T-helper 1 cell (primary cell): Measurements from ENCODE around the gene PLEKHH1.

Experiments
- DNase-seq, 5 donors: peaks; one replicate each; pipeline ENCODE4 v3.0.0-alpha.2; 2012 to 2020

Gene PLEKHH1

DNA sequence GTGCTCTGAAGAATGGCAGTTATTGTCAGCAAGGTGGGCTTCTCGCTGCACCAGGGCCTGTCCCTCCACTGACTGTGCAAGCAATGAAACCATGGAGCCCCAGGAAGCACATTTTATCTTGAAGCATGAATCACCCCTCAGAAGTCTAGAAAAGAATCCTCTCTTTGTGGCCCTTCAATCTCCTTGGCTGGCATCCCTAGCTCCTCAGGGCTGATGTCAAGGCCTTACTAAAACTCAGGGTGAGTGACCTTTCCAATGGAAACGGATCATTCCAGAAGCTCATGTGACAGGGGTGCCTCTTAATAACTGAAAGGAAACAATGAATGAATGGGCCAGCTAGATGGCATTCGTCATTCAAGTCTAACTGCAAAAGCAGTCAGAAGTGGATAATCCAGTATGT, 22.3 kb upstream of the PLEKHH1 start:
- DNase-seq, result no peak

DNA sequence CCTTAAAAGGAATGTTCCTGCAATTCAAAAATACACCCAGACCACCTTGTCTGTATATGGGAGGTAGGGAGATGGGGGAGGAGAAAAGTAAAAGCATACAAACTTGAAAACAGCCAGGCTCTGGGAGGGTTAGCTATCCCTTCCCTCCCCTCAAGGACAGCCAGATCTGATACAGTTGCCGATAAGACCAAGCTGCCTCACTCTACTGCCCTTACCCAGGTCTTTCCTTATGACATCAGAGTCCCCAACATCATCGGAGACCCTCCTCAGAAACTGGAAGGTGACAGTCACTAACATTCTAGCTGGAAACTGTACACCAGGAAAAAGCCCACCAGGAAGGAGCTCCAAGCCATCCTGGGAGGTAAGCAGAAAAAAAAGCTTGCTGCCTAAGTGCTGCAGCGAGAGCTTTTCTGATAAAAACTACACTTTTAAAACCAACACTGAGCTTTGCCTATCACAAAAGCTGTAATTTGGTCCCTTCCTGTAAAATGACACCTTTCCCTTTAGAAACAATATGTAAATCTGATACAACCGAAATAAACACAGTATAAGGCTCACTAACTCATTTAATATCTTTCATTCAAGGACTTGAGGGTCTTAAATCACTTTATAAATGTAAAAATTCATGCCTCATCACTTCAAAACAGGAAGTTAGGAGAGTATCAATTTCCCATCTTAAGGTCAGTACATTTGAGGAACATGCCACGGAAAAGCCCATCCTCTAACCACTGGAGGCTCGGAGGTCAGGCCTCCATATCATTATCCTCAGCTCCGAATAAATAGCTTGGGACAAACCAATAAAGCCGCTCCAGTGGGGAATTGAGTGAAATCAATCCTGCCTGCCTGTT, 20.4 kb upstream of the PLEKHH1 start:
- no peak for DNase-seq

DNA sequence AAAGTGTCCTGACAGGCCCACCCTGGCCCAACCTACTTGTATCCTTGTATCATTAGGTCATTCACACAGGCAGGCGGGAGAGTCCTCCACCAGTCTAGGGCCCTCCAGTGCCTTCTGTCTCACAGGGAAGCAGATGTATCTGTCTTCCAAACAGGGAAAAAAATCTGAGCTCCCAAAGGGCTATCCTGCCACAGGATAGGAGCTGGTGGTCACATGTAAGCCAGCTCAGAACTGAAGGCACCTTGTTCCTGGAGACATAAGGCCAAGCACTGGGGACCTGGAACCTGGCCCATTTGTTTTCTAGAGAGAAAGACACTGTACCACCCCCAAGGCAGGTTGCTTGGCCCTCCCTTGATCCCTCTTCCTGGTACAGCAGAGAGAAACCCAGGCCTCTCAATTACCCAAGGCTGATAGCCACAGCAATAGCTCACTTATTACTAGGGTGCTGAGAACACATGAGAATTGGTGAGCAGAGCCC, 19.4 kb upstream of the PLEKHH1 start:
- no peak for DNase-seq

DNA sequence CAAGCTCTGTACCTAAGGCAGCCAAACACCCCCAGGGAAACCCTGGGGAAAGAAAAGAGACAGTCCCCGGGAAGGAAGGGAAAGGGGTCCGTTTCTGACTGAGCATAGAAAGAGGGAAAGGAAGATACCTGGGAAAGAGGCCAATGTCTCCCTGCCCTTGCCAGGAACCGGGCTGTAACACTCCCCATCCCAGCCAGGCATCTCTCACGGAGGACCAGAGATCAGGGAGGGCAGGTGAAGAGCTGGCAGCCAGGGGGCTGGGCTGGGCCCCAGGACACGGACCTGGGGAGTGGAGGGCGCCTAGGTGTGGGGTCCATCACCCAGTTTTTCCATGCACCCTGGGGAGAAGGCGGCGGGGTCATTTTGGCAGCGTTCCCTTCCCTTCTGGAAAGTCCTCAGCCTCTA, 18.9 kb upstream of the PLEKHH1 start:
- no peak for DNase-seq

DNA sequence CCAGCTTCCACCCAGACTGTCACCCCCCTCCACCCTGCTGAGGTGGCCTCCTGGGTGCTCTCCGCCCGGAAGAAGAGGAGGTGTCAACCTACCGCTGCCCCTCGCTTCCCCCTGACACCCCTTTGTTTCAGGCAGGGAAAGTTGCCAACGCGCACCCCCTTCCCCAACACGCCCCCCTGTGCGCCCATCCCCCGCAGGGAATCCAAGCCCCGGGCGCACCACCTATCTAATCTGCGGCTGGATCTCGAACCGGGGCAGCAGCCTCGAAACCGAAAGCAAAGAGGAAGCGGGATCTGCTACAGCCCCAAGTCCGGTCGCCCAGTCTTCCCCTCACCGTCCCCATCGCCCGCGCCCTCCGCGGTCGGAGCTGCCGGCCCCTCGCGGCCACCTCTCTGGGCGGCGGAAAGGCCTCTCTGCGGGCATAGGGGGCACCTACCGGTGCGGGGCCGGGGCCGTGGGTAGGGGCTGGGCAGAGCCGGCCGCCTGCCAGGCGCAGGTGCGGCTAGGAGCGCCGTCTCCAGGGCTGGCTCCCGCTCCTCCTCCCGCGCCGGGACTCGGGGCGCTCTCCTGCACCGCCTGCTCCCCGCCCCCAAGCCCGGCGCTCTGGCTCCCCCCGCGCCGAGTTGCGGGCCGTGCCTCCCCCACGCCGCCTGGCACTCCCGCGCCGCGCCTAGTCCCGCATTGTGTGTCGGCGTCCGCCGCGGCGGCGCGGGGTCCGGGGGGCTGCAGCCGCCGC, 18.3 kb upstream of the PLEKHH1 start:
- DNase-seq, result peak; percentile 21 to 49 (median 23)

GRCh38 chr14:67515386-67516079, 17.6 kb upstream of the PLEKHH1 start:
- DNase-seq, result peak in 1 of 5 donors; percentile 25

DNA sequence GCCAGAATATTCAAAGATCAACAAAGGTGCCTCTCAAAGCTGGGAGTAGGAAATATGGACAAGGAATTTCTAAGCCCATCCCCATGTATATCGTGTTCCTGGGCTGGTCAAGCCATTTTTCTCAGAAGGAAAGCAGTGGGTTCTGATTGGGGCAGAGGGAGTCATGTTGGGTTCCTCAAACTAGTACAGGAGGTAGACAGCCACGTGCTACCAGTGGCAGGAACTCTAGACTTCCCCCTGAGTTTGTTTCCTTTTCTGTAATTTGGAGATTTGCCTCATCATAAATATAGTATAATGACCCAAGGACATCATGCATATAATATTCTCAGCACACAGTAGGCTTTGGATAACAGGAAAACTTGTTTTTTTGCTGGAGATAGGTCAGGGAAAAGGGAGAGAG, 16.4 kb upstream of the PLEKHH1 start:
- no peak for DNase-seq

DNA sequence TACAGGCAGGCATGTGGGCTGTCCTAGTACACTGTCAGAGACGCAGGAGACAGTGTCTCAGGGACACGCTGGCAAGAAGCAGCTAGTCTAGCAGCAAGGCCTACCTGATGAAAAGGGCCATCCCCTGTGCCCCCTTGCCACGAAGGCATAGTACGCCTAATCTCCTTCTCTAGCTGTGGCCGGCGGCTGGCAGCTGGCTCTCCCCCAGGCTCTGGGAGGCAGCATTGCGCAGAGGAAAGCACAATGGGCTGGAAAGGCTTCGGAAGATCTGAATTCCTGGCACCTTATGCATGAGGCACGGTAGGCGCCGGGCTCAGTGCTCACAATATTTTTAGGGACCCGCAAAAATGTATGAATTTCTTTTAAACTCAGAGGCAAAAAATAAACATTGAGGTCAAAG, 16.0 kb upstream of the PLEKHH1 start:
- DNase-seq, result no peak

DNA sequence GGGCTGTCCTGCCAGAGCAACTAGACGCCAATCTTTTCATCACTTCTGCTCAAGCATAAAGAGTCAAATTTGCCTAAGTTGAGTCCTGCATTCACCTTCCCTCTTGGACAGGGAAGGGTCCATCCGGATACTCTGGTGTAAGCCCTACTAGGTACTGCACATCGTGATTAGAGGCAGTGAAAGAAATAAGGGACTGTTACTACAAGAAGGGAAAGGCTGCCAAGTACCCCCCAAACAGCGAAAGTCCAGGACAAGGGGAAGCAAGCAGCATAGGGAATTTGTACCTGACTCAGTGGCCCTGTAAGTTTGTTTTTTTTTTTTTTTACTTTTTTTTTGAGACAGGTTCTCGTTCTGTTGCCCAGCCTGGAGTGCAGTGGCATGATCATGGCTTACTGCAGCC, 13.7 kb upstream of the PLEKHH1 start:
- DNase-seq, result no peak

GRCh38 chr14:67520482-67520881, 12.6 kb upstream of the PLEKHH1 start:
- DNase-seq, result no peak

- DNase-seq, result no peak
Measured at GRCh38 chr14:67522270-67522669, 10.8 kb upstream of the PLEKHH1 start.

DNA sequence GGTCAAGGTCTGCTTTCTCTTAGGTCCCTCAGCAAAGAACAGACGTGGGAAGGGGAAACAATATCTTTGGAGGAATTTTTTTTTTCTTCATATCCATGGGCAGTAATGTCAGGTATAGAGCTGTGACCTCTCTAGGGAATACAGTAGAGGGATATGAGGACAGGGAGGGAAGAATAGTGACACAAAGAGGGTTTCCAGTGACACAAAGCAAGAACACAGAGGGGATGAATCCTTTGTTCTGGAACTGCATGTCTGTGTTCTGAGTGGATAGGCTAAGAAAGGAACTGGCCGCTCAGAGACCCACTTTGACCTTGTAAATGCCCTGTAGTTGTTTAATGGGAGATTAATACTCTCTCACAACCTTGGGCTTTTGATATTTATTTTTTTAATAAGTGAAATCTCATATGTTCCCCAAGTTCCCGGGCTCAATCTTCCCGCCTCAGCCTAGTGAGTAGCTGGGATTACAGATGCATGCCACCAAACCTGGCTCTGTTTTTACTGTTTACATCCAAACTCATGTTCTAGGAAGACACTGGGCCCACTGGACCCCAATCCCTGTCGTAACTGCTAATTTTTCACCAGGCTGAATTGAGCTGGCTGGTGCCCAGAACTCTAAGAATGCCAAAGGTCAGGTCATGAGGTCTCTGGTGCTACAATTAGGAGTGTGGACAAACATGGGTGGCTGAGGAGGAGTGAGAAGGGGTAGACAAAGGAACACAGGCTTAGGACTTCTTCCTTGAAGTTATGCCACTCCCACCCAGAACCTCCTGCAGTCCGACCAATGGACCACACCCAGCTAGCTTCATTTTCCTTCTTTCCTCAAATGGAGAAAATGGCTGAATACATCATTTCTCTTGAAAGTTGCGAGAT, 9.1 kb upstream of the PLEKHH1 start:
- DNase-seq, result no peak

- DNase-seq, result no peak
Measured at GRCh38 chr14:67524634-67524963, 8.5 kb upstream of the PLEKHH1 start.

GRCh38 chr14:67525389-67525788, 7.7 kb upstream of the PLEKHH1 start:
- DNase-seq, result no peak

- no peak for DNase-seq
Measured at GRCh38 chr14:67526181-67526580, 6.9 kb upstream of the PLEKHH1 start.

DNA sequence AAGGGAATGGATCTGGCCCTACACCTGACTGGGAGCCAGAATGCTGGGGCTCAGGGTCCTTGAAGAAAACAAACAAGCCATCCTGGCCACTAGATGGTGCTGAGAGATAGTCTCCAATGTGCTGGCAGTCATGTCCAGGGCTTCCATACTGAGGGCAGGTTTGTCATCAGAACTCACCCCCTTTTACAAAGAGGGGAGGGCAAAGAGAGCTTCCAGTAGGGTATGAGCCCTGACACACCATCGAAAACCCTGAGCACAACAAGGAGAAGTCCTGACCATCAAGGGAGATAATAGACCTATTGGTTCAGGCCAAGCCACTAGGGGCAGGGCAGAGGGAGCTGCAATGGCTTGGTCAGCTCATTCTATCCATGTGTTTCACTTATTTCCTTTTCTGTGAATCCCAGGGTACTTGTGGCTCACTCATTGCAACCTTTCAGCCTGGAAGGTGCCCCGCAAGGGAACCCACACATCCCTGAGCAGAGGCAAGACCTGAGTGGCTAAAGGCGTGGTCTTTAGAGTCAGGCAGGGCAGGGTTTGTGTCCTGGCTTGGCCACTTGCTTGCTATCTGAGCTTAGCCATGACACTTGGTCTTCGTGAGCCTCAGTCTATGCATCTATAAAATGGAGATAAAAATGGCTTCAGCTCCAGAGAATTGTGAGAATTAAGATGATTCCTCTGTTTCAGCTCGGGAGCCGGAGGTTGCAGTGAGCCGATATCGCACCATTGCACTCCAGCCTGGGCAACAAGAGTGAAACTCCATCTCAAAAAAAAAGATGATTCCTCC, 6.2 kb upstream of the PLEKHH1 start:
- DNase-seq, result peak in 3 of 5 donors; percentile 5 to 36 (median 15)

DNA sequence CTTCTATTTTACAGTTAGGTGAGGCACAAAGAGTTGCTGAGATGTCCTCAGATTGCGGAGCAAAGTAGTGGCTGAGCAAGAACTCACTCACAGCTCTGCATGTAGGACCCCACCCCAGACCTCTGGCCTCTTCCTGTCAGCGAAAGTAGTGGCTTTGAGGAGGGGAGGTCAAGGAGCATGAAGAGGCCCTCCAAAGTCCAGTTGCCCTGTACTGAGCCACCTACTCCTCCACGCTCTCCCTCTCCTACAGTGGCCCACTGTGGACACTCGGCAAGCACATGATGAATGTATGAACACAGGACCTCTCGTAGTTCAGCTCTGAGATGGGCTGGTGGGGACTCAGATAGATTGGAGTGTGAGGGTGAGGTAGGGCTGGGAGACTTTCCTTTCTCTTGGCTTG, 5.3 kb upstream of the PLEKHH1 start:
- no peak for DNase-seq

GRCh38 chr14:67528276-67528675, 4.8 kb upstream of the PLEKHH1 start:
- DNase-seq, result no peak

- no peak for DNase-seq
Measured at GRCh38 chr14:67529947-67530935, 2.8 kb upstream of the PLEKHH1 start.

GRCh38 chr14:67532606-67532997, 488 bp upstream of the PLEKHH1 start:
- no peak for DNase-seq

- DNase-seq, result no peak
Measured at GRCh38 chr14:67533754-67534085, 630 bp downstream of the PLEKHH1 start.
